Natural killer cell (primary cell): ENCODE data around the gene PUS10. TPM values are rescaled to one million over a fixed set of nuclear protein-coding genes. Genes with fewer than 3 reads are reported as not detected.

Experiments
- ATAC-seq, 3 donors: fragments of 150-1000 bp in 2 of 3; fragments of 200-7000 bp in 1 of 3; cut with Tn5 transposase; 1 replicate in 1 of 3; 2 replicates in 2 of 3; pipeline ENCODE4 v1.10.0; 2021; ENCODE audit warnings: mild to moderate bottlenecking in 2 of 3, moderate library complexity in 2 of 3
- DNase-seq, 2 donors: peaks; one replicate each; pipeline versions ENCODE4 v3.0.0 to v3.0.0-alpha.2; 2013 to 2021; ENCODE audit warnings: mixed read lengths in 1 of 2
- H3K27ac ChIP-seq: one replicate; pipeline ENCODE4 v1.5.1; 2013; ENCODE audit warnings: mild to moderate bottlenecking, low read length
- H3K27me3 ChIP-seq: one replicate; pipeline ENCODE4 v1.6.1; 2013; ENCODE audit warnings: low read length; ENCODE audit not compliant: control insufficient read depth, insufficient read depth
- H3K36me3 ChIP-seq: one replicate; pipeline ENCODE4 v1.6.1; 2013; ENCODE audit warnings: low read length; ENCODE audit not compliant: control insufficient read depth, insufficient read depth
- H3K4me1 ChIP-seq: one replicate; pipeline ENCODE4 v1.6.1; 2013; ENCODE audit warnings: low read length; ENCODE audit not compliant: control insufficient read depth, insufficient read depth
- H3K4me3 ChIP-seq: one replicate; pipeline ENCODE4 v1.5.1; 2013; ENCODE audit warnings: low read length
- H3K9me3 ChIP-seq: one replicate; pipeline ENCODE4 v1.6.1; 2013; ENCODE audit warnings: low read length; ENCODE audit not compliant: control insufficient read depth, insufficient read depth
- H3K27ac Mint-ChIP-seq, 2 donors: one replicate each; pipeline ENCODE4 v1.8.0; 2022; ENCODE audit warnings: mild to moderate bottlenecking in 2 of 2, mixed read lengths in 2 of 2, moderate library complexity in 1 of 2
- H3K27me3 Mint-ChIP-seq, 2 donors: one replicate each; pipeline ENCODE4 v1.8.0; 2022; ENCODE audit warnings: low read depth in 2 of 2, mixed read lengths in 2 of 2
- H3K36me3 Mint-ChIP-seq: one replicate; pipeline ENCODE4 v1.8.0; 2022; ENCODE audit warnings: mixed read lengths
- H3K4me1 Mint-ChIP-seq, 2 donors: one replicate each; pipeline ENCODE4 v1.8.0; 2022; ENCODE audit warnings: mixed read lengths in 2 of 2
- H3K4me3 Mint-ChIP-seq: one replicate; pipeline ENCODE4 v1.8.0; 2022; ENCODE audit warnings: mild to moderate bottlenecking, moderate library complexity, mixed read lengths
- H3K9me3 Mint-ChIP-seq, 2 donors: one replicate each; pipeline ENCODE4 v1.8.0; 2022; ENCODE audit warnings: mixed read lengths in 2 of 2
- CTCF ChIP-seq: fragments of 200-600 bp; IDR thresholded peaks from one replicate; pipeline ENCODE4 v1.8.0; 2022; ENCODE audit warnings: antibody characterized with exemption
- WGBS: methylation state at CpG from one replicate; pipeline ENCODE4 v1.1.7; 2013; ENCODE audit warnings: missing lambda C conversion rate; ENCODE audit not compliant: insufficient coverage; 5-methylcytosine and 5-hydroxymethylcytosine counted together
- intact Hi-C: fragments of 100-400 bp; cut with micrococcal nuclease; formaldehyde crosslinking; loops from one replicate; pipeline ENCODE4 v1.14.2; 2022
- total RNA-seq, 4 donors: library from RNA; stranded (reverse); fragments of 120-200 nt in 1 of 4; gene quantifications; one replicate each; pipeline versions ENCODE4 v1.2.3 to v1.2.4, GENCODE V29; 2013 to 2022

The PUS10 gene
- total RNA-seq, 3 donors from 2014 or later (not counting 1 experiment from before 2014, with no cell fraction given) = 7.2 to 15.2 (median 8.4) TPM

- intact Hi-C loops = no loop called here
- no peaks in the 10 kb centered on the region for H3K36me3 Mint-ChIP-seq
- ATAC-seq = peak in 1 of 3 donors; percentile 2
- no peaks in the 10 kb centered on the region for H3K9me3 Mint-ChIP-seq
- no peaks in the 10 kb centered on the region for H3K27me3 Mint-ChIP-seq
- Histone ChIP-seq H3K27me3 (no peaks in the 10 kb centered on the region), H3K27ac (peak overlapping the region; percentile 75), H3K4me1 (peaks cover 8% of the 10 kb centered on the region), H3K9me3 (no peaks in the 10 kb centered on the region), H3K4me3 (peak overlapping the region; percentile 87), H3K36me3 (no peaks in the 10 kb centered on the region)
- H3K27ac Mint-ChIP-seq = peak overlapping the region; percentile 90 to 92
- peaks cover 48 to 51% of the 10 kb centered on the region in 2 donors for H3K4me1 Mint-ChIP-seq
- WGBS = 0% methylated on average over 3 of the region's 7 CpGs
- no peak for DNase-seq
- TF ChIP-seq CTCF = no peak
- H3K4me3 Mint-ChIP-seq = peak overlapping the region; percentile 99
These were observed 282 bp upstream of the PUS10 start for GRCh38 chr2:61018318-61018755.

GRCh38 chr2:61017003-61017555, 976 bp downstream of the PUS10 start:
- intact Hi-C loops = no loop called here
- peak; percentile 44 to 78 for DNase-seq
- TF ChIP-seq CTCF = no peak
- peaks cover 46 to 51% of the 10 kb centered on the region in 2 donors for H3K4me1 Mint-ChIP-seq
- no peaks in the 10 kb centered on the region for H3K36me3 ChIP-seq
- H3K9me3 Mint-ChIP-seq = no peaks in the 10 kb centered on the region
- H3K27me3 ChIP-seq = no peaks in the 10 kb centered on the region
- peak overlapping the region; percentile 99 for H3K4me3 Mint-ChIP-seq
- H3K27ac ChIP-seq = peak overlapping the region; percentile 75
- peaks cover 8% of the 10 kb centered on the region for H3K4me1 ChIP-seq
- no peaks in the 10 kb centered on the region for H3K9me3 ChIP-seq
- H3K27me3 Mint-ChIP-seq = no peaks in the 10 kb centered on the region
- ATAC-seq = peak; percentile 70 to 78 (median 75)
- H3K4me3 ChIP-seq = peak overlapping the region; percentile 87
- no peaks in the 10 kb centered on the region for H3K36me3 Mint-ChIP-seq
- peak overlapping the region; percentile 90 to 92 for H3K27ac Mint-ChIP-seq
- WGBS = under 1% methylated on average over 27 of the region's 27 CpGs

DNA sequence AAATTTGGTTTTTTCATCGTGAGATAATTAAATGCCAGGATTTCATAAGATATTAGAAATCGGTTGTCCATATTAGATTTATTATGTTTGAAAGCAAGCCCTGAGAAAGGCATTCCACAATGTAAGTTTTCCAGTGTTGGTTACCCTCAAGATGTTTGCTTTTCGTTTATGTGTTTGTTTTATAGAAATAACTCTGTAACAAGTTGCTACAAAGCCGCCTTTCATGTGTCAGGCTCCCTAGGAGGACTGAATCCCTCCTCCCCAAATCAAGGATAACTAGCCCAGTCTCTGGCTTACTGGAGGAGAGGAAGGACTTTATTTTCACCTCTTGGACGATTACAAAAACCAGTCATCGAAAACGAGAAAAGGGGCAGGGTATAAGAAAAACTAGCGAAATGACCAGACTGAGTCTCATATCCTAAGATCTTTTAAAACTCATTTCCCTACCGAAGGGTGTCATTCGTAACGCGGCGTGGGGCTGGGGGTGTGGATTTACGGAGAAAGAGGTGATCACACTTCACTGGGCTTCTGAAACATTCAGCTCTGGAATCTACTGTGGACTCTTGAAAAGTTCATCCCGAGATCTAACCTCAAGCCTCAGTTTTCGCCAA, 1.6 kb downstream of the PUS10 start:
- H3K4me3 ChIP-seq = peak overlapping the region; percentile 87
- H3K4me1 Mint-ChIP-seq = peaks cover 40 to 47% of the 10 kb centered on the region in 2 donors
- peak overlapping the region; percentile 99 for H3K4me3 Mint-ChIP-seq
- intact Hi-C loops = no loop called here
- no peaks in the 10 kb centered on the region for H3K9me3 Mint-ChIP-seq
- no peaks in the 10 kb centered on the region for H3K9me3 ChIP-seq
- no peaks in the 10 kb centered on the region for H3K36me3 ChIP-seq
- H3K27ac ChIP-seq = peak overlapping the region; percentile 75
- H3K27me3 ChIP-seq = no peaks in the 10 kb centered on the region
- ATAC-seq (no peak), DNase-seq (peak in 1 of 2 donors; percentile 21)
- no peak for TF ChIP-seq CTCF
- H3K27ac Mint-ChIP-seq = peak overlapping the region; percentile 90 to 92
- H3K36me3 Mint-ChIP-seq = no peaks in the 10 kb centered on the region
- WGBS = 6% methylated on average over 13 of the region's 16 CpGs
- H3K27me3 Mint-ChIP-seq = no peaks in the 10 kb centered on the region
- H3K4me1 ChIP-seq = peaks cover 8% of the 10 kb centered on the region
